Muscle of leg (tissue), 16 donors: ENCODE results near the gene LYRM7. TPM values are rescaled to one million over a fixed set of nuclear protein-coding genes. Genes with fewer than 3 reads are reported as not detected.
A peak's percentile ranks its signal among the peaks of the same experiment; 100 is the strongest.
"Not testable (repeated sequence)": the region's sequence is repeated elsewhere in the genome, so short reads cannot be mapped to it uniquely, and the experiment has no call there.

Source experiments
- DNase-seq: peaks from one replicate; pipeline ENCODE4 v3.0.0; 2013
- H3K27ac ChIP-seq: one replicate; pipeline ENCODE4 v1.5.1; 2013; ENCODE audit warnings: mild to moderate bottlenecking, low read length, control low read depth
- H3K27me3 ChIP-seq: one replicate; pipeline ENCODE4 v1.6.1; 2013; ENCODE audit warnings: low read length; ENCODE audit not compliant: control insufficient read depth, insufficient read depth
- H3K36me3 ChIP-seq: one replicate; pipeline ENCODE4 v1.6.1; 2013; ENCODE audit warnings: low read length; ENCODE audit not compliant: control insufficient read depth, insufficient read depth
- H3K4me1 ChIP-seq: one replicate; pipeline ENCODE4 v1.6.1; 2013; ENCODE audit warnings: low read length; ENCODE audit not compliant: control insufficient read depth, insufficient read depth
- H3K4me3 ChIP-seq: one replicate; pipeline ENCODE4 v1.5.1; 2013; ENCODE audit warnings: low read length, control low read depth
- H3K9me3 ChIP-seq: replicated peaks from 2 replicates; pipeline ENCODE4 v1.6.1; 2013; ENCODE audit warnings: low read depth, low read length; ENCODE audit not compliant: control insufficient read depth
- WGBS: methylation state at CpG from one replicate; pipeline ENCODE4 v1.1.5; 2013; ENCODE audit warnings: missing lambda C conversion rate; ENCODE audit not compliant: insufficient coverage; 5-methylcytosine and 5-hydroxymethylcytosine counted together
- long read RNA-seq, 11 donors: transcript quantifications; one replicate each; lab custom pipeline, GENCODE V29; 2026
- polyA plus RNA-seq, 8 donors: library from polyadenylated mRNA; unstranded; fragments of 120-200 nt; gene quantifications; one replicate each; pipeline versions ENCODE4 v1.2.1 to v1.2.3, GENCODE V29; 2013; ENCODE audit warnings: inconsistent platforms in 1 of 8, low replicate concordance in 1 of 8; ENCODE audit not compliant: insufficient read length in 8 of 8, insufficient read depth in 1 of 8
- total RNA-seq: library from RNA; stranded (reverse); fragments of 120-200 nt; gene quantifications from one replicate; pipeline ENCODE4 v1.2.4, GENCODE V29; 2013

LYRM7 gene
- 10.3 TPM for total RNA-seq
- 10 to 100 TPM in 5 of 8 donors, 1 to 10 TPM in 3; 8.3 to 12.7 (median 11.1) TPM for polyA plus RNA-seq
- long read RNA-seq, donor 1, full-length matches to known transcripts: 3 of 3 reads
- long read RNA-seq, donor 1, partial matches to known transcripts: 0 of 3 reads
- long read RNA-seq, donor 1, other reads (novel, unspliced or antisense): 0 of 3 reads
- long read RNA-seq, donor 2: 0 reads
- long read RNA-seq, donor 3, full-length matches to known transcripts: 4 of 4 reads
- long read RNA-seq, donor 3, partial matches to known transcripts: 0 of 4 reads
- long read RNA-seq, donor 3, other reads (novel, unspliced or antisense): 0 of 4 reads
- long read RNA-seq, donor 4, full-length matches to known transcripts: 5 of 5 reads
- long read RNA-seq, donor 4, partial matches to known transcripts: 0 of 5 reads
- long read RNA-seq, donor 4, other reads (novel, unspliced or antisense): 0 of 5 reads
- long read RNA-seq, donor 5, full-length matches to known transcripts: 9 of 9 reads
- long read RNA-seq, donor 5, partial matches to known transcripts: 0 of 9 reads
- long read RNA-seq, donor 5, other reads (novel, unspliced or antisense): 0 of 9 reads
- long read RNA-seq, donor 6, full-length matches to known transcripts: 6 of 6 reads
- long read RNA-seq, donor 6, partial matches to known transcripts: 0 of 6 reads
- long read RNA-seq, donor 6, other reads (novel, unspliced or antisense): 0 of 6 reads
- long read RNA-seq, donor 7, full-length matches to known transcripts: 6 of 6 reads
- long read RNA-seq, donor 7, partial matches to known transcripts: 0 of 6 reads
- long read RNA-seq, donor 7, other reads (novel, unspliced or antisense): 0 of 6 reads
- long read RNA-seq, donor 8, full-length matches to known transcripts: 3 of 3 reads
- long read RNA-seq, donor 8, partial matches to known transcripts: 0 of 3 reads
- long read RNA-seq, donor 8, other reads (novel, unspliced or antisense): 0 of 3 reads
- long read RNA-seq, donor 9, full-length matches to known transcripts: 3 of 3 reads
- long read RNA-seq, donor 9, partial matches to known transcripts: 0 of 3 reads
- long read RNA-seq, donor 9, other reads (novel, unspliced or antisense): 0 of 3 reads
- long read RNA-seq, donor 10, full-length matches to known transcripts: 8 of 8 reads
- long read RNA-seq, donor 10, partial matches to known transcripts: 0 of 8 reads
- long read RNA-seq, donor 10, other reads (novel, unspliced or antisense): 0 of 8 reads
- long read RNA-seq, donor 11, full-length matches to known transcripts: 4 of 4 reads
- long read RNA-seq, donor 11, partial matches to known transcripts: 0 of 4 reads
- long read RNA-seq, donor 11, other reads (novel, unspliced or antisense): 0 of 4 reads

DNA sequence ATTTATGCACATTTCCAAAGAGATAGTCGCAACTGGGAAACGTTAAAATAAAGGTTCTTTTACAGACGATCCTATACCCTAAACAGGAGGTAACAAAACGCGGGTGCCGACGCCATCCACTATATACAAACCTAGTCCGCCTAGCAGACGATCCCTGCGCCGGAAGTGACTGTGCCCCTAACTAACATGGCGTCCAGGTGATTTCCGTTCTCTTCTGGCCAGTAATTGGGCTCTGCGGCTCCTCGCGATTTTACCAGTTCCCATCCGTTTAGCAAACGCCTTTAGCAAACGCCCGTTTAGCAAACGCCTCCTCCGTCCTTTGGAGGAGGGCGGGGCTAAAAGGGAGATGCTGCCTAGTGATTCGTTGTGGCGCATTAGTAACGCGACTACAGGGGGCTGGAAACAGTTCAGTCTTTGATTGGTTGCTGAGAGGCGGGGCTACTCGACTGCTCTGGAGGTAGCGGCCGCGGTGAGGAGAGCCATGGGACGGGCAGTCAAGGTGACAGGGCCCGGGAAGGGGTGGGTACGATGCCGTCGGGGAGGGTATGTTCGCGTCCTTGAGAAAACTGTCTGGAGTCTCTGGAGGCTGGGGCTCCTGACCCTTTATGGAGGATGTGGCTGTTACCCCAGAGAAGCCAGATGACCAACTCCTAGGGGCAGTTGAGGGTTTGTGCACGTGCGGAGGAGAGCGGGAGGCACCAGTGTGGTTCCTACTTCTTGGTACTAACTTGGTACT, at the start of gene LYRM7:
Gene LYRM7 (plus strand): TSS at position 405 of the 736 bp plus-strand sequence. CDS start 77 bp downstream, at position 482.
- Histone ChIP-seq H3K27ac (peak within 1 kb of the TSS; percentile 80), H3K4me3 (peak within 1 kb of the TSS; percentile 67), H3K4me1 (peaks cover 4% of the 10 kb centered on the region), H3K27me3 (no peaks in the 10 kb centered on the region), H3K9me3 (no peaks in the 10 kb centered on the region), H3K36me3 (no peaks in the 10 kb centered on the region)
- WGBS: 0% methylated on average over 39 of the region's 42 CpGs
- DNase-seq: peak; percentile 100

DNA sequence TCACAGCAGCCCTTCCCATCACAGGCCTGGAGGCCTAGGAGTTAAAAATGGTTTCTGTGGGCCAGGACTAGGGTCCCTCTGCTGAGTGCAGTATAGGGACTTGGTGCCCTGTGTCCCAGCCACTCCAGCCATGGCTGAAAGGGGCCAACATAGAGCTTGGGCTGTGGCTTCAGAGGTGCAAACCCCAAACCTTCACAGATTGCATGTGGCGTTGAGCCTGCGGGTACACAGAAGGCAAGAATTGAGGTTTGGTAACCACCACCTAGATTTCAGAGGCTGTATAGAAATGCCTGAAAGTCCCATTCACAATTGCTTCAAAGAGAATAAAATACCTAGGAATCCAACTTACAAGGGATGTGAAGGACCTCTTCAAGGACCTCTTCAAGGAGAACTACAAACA, 43.5 kb upstream of the LYRM7 start:
- H3K27ac ChIP-seq, H3K27me3 ChIP-seq, H3K4me3 ChIP-seq, DNase-seq, H3K36me3 ChIP-seq, H3K4me1 ChIP-seq: not testable (repeated sequence)
- peaks cover 13% of the 10 kb centered on the region for H3K9me3 ChIP-seq
- WGBS: no CpG with 5 or more reads among the region's 2 CpGs

DNA sequence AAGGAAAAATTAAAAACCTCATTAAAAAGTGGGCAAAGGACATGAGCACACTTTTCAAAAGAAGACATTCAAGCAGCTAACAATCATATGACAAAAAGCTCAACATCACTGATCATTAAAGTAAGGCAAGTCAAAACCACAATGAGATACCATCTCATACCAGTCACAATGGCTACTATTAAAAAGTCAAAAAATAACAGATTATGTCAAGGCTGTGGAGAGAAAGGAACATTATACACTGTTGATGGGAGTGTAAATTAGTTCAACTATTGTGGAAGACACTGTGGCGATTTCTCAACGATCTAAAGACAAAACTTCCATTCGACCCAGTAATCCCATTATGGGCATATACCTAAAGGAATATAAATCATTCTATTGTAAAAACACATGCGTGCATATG, 41.4 kb upstream of the LYRM7 start:
- no CpG with 5 or more reads among the region's 4 CpGs for WGBS
- DNase-seq: no peak

DNA sequence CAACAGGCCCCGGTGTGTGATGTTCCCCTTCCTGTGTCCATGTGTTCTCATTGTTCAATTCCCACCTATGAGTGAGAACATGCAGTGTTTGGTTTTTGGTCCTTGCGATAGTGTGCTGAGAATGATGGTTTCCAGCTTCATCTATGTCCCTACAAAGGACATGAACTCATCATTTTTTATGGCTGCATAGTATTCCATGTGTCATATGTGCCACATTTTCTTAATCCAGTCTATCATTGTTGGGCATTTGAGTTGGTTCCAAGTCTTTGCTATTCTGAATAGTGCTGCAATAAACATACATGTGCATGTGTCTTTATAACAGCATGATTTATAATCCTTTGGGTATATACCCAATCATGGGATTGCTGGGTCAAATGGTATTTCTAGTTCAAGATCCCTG, 37.7 kb upstream of the LYRM7 start:
- H3K27me3 ChIP-seq, H3K9me3 ChIP-seq, H3K27ac ChIP-seq, H3K36me3 ChIP-seq, DNase-seq, H3K4me3 ChIP-seq, H3K4me1 ChIP-seq: not testable (repeated sequence)
- no CpG with 5 or more reads among the region's 2 CpGs for WGBS

More for the DNA sequence above, 41.4 kb upstream of the LYRM7 start:
- Histone ChIP-seq H3K9me3 (peaks cover 8% of the 10 kb centered on the region), H3K27ac (no peak overlapping the region), H3K27me3 (no peaks in the 10 kb centered on the region), H3K4me3 (no peak overlapping the region), H3K36me3 (no peaks in the 10 kb centered on the region), H3K4me1 (no peaks in the 10 kb centered on the region)

DNA sequence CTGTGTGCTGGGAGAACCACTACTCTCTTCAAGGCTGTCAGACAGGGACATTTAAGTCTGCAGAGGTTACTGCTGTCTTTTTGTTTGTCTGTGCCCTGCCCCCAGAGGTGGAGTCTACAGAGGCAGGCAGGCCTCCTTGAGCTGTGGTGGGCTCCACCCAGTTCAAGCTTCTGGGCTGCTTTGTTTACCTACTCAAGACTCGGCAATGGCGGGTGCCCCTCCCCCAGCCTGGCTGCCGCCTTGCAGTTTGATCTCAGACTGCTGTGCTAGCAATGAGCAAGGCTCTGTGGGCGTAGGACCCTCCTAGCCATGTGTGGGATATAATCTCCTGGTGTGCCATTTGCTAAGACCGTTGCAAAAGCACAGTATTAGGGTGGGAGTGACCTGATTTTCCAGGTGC, 32.3 kb upstream of the LYRM7 start:
- not testable (repeated sequence) for H3K9me3 ChIP-seq, H3K4me1 ChIP-seq, DNase-seq, H3K36me3 ChIP-seq, H3K4me3 ChIP-seq, H3K27ac ChIP-seq, H3K27me3 ChIP-seq
- WGBS: no CpG with 5 or more reads among the region's 5 CpGs

DNA sequence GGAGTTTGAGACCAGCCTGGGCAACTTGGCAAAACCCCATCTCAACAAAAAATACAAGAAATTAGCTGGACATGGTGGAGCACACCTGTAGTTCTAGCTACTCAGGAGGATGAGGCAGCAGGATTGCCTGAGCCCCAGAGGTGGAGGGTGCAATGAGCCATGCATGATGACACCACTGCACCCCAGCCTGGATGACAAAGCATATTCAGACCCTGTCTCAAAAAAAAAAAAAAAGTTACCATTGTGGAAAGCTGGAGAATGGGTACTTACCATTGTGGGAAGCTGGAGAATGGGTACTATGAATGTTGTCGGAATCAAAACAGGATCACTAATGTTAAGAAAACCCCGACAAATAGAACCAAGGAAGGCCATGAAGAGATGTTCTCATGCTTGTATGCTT, 31.4 kb upstream of the LYRM7 start:
- Histone ChIP-seq H3K4me3 (no peak overlapping the region), H3K9me3 (no peaks in the 10 kb centered on the region), H3K36me3 (no peaks in the 10 kb centered on the region), H3K27me3 (no peaks in the 10 kb centered on the region), H3K4me1 (no peaks in the 10 kb centered on the region), H3K27ac (no peak overlapping the region)
- DNase-seq: no peak
- no CpG with 5 or more reads among the region's 2 CpGs for WGBS

DNA sequence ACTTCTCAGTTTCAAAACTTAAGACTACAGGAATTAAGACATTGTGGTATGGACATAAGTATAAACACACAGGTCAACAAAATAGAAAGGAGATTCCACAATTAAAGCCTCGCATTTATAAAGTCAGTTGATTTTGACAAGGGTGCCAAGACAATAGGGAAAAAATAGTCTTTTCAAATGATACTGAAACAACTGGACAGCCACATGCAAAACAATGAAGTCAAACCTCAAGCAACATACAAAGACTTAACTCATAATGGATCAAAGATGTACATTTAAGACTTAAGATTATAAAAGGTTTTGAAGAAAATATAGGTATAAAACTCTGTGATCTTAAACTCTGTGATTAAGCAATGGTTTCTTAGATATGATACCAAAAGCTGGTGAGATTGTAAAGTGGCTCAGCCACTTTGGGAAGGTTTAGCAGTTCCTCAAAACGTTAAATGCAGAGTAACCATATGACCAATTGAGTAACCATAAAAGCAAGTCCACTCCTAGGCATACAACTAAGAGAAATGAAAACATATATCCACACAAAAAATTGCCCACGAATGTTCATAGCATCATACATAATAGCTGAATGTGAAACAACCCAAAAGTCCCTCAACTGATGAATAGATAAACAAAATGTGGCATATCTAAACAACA, 27.6 kb upstream of the LYRM7 start:
- Histone ChIP-seq H3K36me3 (no peaks in the 10 kb centered on the region), H3K4me1 (no peaks in the 10 kb centered on the region), H3K27me3 (no peaks in the 10 kb centered on the region), H3K4me3 (no peak overlapping the region), H3K27ac (no peak overlapping the region), H3K9me3 (no peaks in the 10 kb centered on the region)
- no peak for DNase-seq
- WGBS: no CpG with 5 or more reads among the region's 3 CpGs

DNA sequence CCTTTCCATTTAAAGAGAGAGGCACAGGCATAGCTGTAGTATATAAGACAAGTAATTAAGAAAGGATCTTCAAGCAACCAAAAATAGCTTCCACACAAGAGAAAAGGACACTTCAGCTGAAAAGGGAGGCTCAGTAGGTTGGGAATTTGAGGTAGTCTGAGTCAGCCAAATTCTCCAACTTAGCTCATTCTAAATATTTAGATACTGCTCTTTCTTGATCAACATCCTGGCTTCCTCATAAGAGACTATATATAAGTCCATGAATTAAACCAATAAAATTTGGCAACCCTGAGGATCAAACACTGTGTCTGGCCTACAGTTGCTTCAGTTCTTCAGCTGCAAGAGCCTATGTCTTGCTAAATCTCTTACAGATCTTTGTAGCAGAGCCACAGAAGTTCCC, 23.5 kb upstream of the LYRM7 start:
- no peaks in the 10 kb centered on the region for H3K27me3 ChIP-seq
- H3K36me3 ChIP-seq: no peaks in the 10 kb centered on the region
- no peak for DNase-seq
- H3K27ac ChIP-seq: no peak overlapping the region
- H3K9me3 ChIP-seq: no peaks in the 10 kb centered on the region
- no peaks in the 10 kb centered on the region for H3K4me1 ChIP-seq
- H3K4me3 ChIP-seq: no peak overlapping the region

DNA sequence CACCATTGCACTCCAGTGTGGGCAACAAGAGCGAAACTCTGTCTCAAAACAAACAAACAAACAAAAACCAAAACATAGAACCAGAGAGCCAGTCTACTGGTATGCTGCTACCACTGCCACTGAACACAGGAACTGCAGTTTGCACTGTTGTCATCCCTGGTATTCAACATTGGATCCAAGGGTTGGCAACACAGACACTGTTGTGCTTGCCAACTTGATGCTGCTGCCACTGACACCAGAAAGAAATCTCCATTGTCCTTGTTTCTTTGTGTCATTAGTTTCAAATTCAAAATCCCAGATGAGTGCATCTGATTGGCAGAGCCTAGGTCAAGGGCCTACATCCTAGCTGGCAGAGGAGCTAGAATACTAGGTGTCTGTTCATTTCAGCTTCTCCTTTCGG, 21.9 kb upstream of the LYRM7 start:
- H3K9me3 ChIP-seq: no peaks in the 10 kb centered on the region
- WGBS: no CpG with 5 or more reads among the region's 2 CpGs

More for the DNA sequence above, 21.9 kb upstream of the LYRM7 start:
- no peak overlapping the region for H3K4me3 ChIP-seq
- H3K4me1 ChIP-seq: no peaks in the 10 kb centered on the region
- DNase-seq: no peak
- no peak overlapping the region for H3K27ac ChIP-seq
- H3K36me3 ChIP-seq: no peaks in the 10 kb centered on the region
- no peaks in the 10 kb centered on the region for H3K27me3 ChIP-seq
